Measurements from ENCODE around the gene BCKDK.
A peak's percentile ranks its signal among the peaks of the same experiment; 100 is the strongest.

Gene BCKDK

DNA sequence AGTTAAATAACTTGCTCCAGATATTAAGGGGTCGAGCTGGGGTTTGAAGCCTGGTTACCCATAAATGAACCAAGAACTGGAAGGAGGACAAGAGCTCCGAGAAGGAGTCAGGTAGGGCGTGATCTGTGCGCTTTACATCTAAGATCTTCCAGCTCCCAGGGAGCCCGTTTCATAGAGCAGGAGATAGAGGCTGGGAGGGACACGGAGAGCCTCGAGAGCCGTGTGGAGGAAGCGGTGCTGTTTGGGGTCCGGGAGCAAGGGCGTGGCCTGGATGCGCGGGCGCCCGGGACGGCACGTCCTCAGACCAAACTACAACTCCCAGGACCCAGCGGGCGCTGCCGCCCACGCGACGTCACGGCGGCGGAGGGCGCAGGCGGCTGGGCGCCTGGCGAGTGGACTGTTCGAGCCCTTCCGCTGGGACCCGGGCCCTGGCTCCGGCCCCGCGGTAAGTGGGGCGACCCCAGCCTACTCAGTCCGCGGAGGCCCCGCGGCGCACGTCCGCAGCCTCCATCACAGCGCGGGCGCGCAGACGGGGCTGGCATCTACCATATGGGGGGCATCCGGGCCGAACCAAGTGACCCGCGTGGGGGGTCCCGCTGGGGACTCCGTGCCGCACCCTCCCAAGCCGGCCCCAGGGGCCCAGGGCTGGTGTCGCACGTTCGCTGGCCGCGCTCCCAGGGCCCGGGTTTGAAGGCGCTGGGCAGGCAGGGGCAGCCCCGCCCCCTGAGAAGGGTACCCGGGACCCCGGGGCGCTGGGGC lies at the start of gene BCKDK (continued):
- TF ChIP-seq, protein P1, sequence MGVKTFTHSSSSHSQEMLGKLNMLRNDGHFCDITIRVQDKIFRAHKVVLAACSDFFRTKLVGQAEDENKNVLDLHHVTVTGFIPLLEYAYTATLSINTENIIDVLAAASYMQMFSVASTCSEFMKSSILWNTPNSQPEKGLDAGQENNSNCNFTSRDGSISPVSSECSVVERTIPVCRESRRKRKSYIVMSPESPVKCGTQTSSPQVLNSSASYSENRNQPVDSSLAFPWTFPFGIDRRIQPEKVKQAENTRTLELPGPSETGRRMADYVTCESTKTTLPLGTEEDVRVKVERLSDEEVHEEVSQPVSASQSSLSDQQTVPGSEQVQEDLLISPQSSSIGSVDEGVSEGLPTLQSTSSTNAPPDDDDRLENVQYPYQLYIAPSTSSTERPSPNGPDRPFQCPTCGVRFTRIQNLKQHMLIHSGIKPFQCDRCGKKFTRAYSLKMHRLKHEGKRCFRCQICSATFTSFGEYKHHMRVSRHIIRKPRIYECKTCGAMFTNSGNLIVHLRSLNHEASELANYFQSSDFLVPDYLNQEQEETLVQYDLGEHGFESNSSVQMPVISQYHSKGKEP (tag by site-specific recombination; IDR thresholded peaks at IDR 0.05): no peak
- TF ChIP-seq ZNF155 (tag by site-specific recombination; IDR thresholded peaks at IDR 0.05) (no peak), ZNF837 (tag by site-specific recombination; IDR thresholded peaks at IDR 0.05) (no peak), ZNF391 (tag by site-specific recombination; IDR thresholded peaks at IDR 0.05; ENCODE audit: borderline replicate concordance, low read depth) (no peak), ZNF157 (tag by site-specific recombination; IDR thresholded peaks at IDR 0.05) (no peak), ZNF585B (tag by site-specific recombination; IDR thresholded peaks at IDR 0.05) (no peak), ZNF701 (tag by site-specific recombination; IDR thresholded peaks at IDR 0.05) (no peak), ZIC2 (tag by site-specific recombination; IDR thresholded peaks at IDR 0.05) (peak; percentile 40), ZNF830 (tag by site-specific recombination; IDR thresholded peaks at IDR 0.05; ENCODE audit: low read depth) (no peak), KLF7 (tag by site-specific recombination; IDR thresholded peaks at IDR 0.05; ENCODE audit: borderline replicate concordance) (peak; percentile 70; the same call in 1 of the 2 replicates), ZNF366 (tag by site-specific recombination; conservative IDR thresholded peaks at IDR 0.05) (no peak), ZNF121 (tag by site-specific recombination; IDR thresholded peaks at IDR 0.05) (no peak), ZNF548 (tag by site-specific recombination; IDR thresholded peaks at IDR 0.05) (no peak), ZNF248 (tag by site-specific recombination; IDR thresholded peaks at IDR 0.05) (no peak), ZNF560 (tag by site-specific recombination; IDR thresholded peaks at IDR 0.05; ENCODE audit: borderline replicate concordance) (no peak), ZBTB1 (tag by site-specific recombination; IDR thresholded peaks at IDR 0.05) (no peak), ZNF510 (tag by site-specific recombination; IDR thresholded peaks at IDR 0.05; ENCODE audit: insufficient replicate concordance) (no peak), ZNF610 (tag by site-specific recombination; IDR thresholded peaks at IDR 0.05; ENCODE audit: borderline replicate concordance) (no peak), ZNF561 (tag by site-specific recombination; IDR thresholded peaks at IDR 0.05; ENCODE audit: borderline replicate concordance) (peak; percentile 83; the same call in 1 of the 2 replicates), SP3 (tag by site-specific recombination; IDR thresholded peaks at IDR 0.05) (peak; percentile 88), MZF1 (tag by site-specific recombination; IDR thresholded peaks at IDR 0.05; ENCODE audit: borderline replicate concordance) (no peak), ZNF473 (tag by site-specific recombination; IDR thresholded peaks at IDR 0.05) (no peak), ZNF404 (tag by site-specific recombination; IDR thresholded peaks at IDR 0.05) (no peak), ZNF677 (tag by site-specific recombination; IDR thresholded peaks at IDR 0.05) (0 out of 2 replicates have a peak, but pooled peaks have one; percentile 19), ZNF423 (tag by site-specific recombination; IDR thresholded peaks at IDR 0.05) (no peak), TRIM28 (IDR thresholded peaks at IDR 0.05; ENCODE audit: borderline replicate concordance, low read length) (no peak), SCRT1 (tag by site-specific recombination; IDR thresholded peaks at IDR 0.05; ENCODE audit: borderline replicate concordance) (no peak), ZNF571 (tag by site-specific recombination; IDR thresholded peaks at IDR 0.05) (no peak)
- TF ChIP-seq, protein P2, sequence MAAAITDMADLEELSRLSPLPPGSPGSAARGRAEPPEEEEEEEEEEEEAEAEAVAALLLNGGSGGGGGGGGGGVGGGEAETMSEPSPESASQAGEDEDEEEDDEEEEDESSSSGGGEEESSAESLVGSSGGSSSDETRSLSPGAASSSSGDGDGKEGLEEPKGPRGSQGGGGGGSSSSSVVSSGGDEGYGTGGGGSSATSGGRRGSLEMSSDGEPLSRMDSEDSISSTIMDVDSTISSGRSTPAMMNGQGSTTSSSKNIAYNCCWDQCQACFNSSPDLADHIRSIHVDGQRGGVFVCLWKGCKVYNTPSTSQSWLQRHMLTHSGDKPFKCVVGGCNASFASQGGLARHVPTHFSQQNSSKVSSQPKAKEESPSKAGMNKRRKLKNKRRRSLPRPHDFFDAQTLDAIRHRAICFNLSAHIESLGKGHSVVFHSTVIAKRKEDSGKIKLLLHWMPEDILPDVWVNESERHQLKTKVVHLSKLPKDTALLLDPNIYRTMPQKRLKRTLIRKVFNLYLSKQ (tag by site-specific recombination; IDR thresholded peaks at IDR 0.05; ENCODE audit: borderline replicate concordance): no peak
- TF ChIP-seq, protein P3, sequence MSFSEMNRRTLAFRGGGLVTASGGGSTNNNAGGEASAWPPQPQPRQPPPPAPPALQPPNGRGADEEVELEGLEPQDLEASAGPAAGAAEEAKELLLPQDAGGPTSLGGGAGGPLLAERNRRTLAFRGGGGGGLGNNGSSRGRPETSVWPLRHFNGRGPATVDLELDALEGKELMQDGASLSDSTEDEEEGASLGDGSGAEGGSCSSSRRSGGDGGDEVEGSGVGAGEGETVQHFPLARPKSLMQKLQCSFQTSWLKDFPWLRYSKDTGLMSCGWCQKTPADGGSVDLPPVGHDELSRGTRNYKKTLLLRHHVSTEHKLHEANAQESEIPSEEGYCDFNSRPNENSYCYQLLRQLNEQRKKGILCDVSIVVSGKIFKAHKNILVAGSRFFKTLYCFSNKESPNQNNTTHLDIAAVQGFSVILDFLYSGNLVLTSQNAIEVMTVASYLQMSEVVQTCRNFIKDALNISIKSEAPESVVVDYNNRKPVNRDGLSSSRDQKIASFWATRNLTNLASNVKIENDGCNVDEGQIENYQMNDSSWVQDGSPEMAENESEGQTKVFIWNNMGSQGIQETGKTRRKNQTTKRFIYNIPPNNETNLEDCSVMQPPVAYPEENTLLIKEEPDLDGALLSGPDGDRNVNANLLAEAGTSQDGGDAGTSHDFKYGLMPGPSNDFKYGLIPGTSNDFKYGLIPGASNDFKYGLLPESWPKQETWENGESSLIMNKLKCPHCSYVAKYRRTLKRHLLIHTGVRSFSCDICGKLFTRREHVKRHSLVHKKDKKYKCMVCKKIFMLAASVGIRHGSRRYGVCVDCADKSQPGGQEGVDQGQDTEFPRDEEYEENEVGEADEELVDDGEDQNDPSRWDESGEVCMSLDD (tag by site-specific recombination; IDR thresholded peaks at IDR 0.05): no peak
- TF ChIP-seq, protein P4, sequence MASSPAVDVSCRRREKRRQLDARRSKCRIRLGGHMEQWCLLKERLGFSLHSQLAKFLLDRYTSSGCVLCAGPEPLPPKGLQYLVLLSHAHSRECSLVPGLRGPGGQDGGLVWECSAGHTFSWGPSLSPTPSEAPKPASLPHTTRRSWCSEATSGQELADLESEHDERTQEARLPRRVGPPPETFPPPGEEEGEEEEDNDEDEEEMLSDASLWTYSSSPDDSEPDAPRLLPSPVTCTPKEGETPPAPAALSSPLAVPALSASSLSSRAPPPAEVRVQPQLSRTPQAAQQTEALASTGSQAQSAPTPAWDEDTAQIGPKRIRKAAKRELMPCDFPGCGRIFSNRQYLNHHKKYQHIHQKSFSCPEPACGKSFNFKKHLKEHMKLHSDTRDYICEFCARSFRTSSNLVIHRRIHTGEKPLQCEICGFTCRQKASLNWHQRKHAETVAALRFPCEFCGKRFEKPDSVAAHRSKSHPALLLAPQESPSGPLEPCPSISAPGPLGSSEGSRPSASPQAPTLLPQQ (tag by site-specific recombination; IDR thresholded peaks at IDR 0.05): 0 out of 2 replicates have a peak, but pooled peaks have one; percentile 63
- TF ChIP-seq, protein P5, sequence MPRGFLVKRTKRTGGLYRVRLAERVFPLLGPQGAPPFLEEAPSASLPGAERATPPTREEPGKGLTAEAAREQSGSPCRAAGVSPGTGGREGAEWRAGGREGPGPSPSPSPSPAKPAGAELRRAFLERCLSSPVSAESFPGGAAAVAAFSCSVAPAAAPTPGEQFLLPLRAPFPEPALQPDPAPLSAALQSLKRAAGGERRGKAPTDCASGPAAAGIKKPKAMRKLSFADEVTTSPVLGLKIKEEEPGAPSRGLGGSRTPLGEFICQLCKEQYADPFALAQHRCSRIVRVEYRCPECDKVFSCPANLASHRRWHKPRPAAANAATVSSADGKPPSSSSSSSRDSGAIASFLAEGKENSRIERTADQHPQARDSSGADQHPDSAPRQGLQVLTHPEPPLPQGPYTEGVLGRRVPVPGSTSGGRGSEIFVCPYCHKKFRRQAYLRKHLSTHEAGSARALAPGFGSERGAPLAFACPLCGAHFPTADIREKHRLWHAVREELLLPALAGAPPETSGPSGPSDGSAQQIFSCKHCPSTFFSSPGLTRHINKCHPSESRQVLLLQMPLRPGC (tag by site-specific recombination; IDR thresholded peaks at IDR 0.05): no peak

Data from HEK293 (cell line).